Measurements from ENCODE around the gene HOXA5.

The HOXA5 gene

DNA sequence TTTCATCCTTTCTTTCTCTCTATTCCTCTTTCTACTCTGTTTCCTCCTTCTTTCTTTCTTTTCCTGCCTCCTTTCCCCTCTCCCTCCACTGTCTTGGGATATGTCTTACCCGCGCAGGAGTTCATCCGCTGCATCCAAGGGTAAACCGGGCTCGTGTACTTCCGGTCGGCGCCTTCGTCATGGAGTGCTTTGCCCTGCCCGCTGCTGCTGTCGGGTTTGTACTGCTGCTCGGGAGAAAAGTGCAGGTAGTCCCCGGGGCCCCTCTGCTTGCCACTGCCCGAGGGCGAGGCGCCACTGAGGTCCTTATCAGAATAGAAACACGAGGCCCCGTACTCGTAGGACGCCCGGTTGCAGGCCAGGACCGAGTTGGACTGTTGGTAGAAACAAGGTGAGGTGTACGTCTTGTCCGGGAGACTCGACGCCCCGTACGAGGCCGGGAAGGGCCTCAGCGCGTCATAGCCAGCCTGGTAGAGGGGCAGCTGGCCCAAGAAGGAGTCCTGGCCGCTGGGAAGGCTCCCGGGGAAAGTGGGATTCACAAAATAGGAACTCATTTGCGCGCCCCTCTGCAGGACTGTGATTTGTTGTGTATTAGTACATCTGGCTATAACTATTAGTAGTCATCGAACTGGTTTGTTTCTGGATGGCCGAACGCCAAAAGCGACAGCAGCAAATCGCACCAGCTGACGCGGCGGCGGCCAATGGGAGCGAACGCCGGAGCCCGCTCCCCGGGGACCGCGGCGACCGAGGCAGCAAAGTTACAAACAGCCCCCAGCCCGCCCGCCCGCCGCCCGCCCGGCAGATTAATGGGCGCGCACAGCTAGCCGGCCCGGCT is 3.9 kb upstream of the HOXA5 start, which contains the start of gene HOXA6:
Gene HOXA6 (minus strand): TSS at position 576 of the 832 bp plus-strand sequence. CDS start 25 bp downstream, at position 551.
- peak in 1 of 2 experiments; percentile 13 for DNase-seq

DNA sequence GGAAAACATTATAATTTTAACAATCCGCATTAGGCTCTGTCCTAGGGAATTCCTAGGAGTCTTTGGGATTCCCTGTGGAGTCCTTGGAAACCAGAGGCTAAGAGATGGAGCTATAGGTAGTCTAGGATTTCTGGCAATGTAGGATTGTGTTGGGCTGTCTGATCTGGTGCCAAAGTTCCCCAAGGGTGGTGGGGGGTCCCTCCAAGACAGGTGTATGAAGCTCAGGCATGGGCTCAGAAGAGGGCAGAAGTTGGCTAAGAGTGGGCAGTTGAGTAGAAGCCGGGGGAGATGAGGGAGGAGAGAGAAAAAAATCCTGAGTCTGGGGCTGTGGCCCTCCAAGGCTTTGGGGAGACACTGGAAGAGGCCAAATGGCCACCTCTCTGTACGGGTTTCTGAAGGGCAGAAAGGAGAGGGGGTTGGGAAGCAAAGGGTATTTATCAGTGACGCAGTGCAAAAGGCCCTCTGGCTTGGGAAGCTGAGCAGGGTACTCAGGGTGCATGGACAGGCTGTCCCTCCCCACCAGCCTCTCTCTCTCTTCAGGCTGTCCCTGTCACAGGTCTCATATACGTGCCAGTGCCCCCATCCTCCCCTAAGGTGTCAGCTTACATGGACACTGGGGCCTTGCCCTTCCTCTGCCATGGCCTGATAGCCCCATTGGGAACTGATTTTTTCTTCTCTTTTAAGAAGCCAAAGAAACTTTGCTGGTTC is 3.2 kb upstream of the HOXA5 start:
- DNase-seq: no peak

DNA sequence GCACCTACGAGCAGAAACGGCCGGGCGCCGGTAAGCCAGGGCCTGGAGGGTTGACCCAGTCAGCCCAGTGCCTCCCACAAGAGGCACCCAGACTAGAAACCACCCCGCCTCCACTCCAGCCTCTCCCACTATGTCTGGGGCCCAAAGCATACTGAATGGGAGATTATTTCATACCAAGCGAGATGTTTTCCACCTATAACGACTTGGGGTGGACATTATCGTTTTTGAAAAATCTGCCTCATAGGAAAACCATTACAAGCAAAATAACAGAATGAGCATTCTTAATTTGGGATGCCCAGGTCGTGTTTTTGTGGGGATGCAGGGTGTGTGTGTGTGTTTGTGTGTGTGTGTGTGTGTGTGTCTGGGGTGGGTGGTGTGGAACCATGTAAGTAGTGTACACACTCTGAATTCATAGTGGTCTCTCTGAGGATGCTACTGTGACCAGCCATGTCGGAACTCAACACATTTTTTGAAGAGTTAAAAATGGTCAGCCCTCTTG is 2.5 kb upstream of the HOXA5 start:
- no peak for DNase-seq

DNA sequence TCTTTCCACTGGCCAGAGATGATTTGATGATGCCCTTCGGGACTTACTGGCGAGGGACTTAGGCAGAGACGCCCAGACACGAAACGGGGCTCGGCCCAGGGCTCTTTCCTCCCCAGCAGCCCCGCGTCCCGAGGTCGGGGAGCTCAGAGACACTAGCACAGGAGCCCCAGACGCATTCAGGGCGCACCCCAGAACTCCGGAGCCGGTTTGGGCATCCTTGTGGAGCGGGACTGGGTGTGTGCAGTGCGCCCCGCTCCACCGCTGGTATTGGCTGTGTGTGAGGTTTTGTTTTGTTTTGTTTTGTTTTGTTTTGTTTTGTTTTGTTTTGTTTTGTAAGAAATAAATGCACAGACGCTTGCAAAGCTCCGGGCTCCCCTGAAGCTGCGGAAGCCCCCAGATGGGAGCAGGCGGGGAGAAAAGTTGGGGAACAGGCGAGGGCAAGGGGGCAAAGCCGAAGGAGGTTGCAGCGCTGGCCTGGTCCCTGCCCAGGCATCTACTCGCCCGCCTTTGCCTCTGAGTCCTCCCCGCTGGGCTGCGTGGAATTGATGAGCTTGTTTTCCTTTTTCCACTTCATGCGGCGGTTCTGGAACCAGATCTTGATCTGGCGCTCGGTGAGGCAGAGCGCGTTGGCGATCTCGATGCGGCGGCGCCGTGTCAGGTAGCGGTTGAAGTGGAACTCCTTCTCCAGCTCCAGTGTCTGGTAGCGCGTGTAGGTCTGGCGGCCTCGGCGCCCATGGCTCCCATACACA is 1.9 kb upstream of the HOXA5 start:
- DNase-seq: no peak

DNA sequence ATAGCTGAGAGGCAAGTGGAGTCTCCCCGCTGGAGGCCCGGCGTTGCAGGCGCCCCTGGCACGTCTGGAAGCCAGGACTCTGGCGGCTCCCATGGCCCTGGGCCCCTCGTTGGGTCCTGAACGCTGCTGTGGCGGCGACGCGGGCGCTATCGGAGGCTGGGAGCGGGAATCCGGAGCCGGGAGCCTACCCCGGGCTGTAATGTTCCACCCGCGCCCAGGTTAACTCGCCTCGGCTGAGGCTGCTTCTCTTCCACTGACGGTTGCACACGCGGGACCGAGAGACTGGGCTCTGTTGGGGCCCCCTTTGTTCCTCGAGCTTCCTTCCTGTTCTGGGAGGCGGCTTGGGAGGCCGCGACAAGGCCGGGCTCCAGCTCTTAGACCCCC is 1.3 kb upstream of the HOXA5 start:
- DNase-seq: no peak

DNA sequence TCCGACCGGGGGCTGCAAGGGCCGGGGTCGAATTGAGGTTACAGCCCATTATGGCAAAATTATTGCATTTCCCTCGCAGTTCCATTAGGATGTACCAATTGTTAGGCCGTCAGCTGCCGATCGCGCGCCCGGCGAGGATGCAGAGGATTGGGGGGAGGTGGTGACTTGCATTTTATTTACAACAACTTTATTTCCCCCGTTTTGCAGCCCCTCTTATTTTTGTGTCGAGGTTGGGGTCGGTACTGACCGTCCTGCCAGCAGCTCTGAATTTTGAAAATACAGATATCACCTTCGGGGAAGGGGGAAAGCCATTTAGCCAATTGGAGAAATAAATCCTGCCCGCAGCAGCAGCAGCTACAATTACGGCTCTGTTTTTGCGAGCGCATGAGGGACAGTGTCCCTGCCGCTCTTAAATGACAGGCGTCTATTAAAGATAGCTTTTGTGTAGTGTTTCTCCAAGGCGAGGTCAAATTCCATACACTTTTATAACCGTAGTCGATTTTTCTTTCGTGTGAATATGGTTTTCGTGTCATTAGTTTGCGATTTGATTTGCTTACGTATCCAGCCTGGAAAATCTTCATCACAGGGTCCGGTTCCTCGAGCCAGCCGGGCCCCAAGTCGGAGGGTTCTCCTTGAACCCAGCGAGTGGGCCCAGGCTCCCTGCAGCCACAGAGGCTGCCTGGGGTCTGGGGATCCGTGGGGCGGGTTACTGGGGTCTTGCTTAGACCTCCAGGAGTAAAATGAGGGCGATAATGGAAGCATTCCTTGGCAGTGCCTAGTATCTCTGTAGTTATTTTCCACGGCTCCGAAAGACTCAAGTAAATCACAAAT is 684 bp upstream of the HOXA5 start:
- no peak for DNase-seq

DNA sequence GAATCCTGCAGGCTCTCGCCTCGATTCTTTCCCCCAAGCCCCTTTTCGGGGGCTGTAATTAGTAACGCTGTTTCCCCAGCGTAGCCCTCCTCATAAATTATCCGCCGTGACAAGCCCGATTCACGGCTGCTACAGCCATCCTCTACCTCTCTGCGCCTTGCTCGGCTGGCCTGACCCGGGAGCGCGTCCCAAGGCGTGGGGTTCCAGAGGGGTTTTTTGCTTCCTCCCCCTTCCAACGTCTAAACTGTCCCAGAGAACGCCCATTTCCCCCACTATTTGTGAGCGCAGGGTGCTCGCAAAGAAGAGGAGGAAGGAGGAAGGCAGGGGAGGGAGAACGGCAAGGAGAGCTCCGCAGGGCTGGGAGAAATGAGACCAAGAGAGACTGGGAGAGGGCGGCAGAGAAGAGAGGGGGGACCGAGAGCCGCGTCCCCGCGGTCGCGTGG is 880 bp downstream of the HOXA5 start:
- no peak for DNase-seq

DNA sequence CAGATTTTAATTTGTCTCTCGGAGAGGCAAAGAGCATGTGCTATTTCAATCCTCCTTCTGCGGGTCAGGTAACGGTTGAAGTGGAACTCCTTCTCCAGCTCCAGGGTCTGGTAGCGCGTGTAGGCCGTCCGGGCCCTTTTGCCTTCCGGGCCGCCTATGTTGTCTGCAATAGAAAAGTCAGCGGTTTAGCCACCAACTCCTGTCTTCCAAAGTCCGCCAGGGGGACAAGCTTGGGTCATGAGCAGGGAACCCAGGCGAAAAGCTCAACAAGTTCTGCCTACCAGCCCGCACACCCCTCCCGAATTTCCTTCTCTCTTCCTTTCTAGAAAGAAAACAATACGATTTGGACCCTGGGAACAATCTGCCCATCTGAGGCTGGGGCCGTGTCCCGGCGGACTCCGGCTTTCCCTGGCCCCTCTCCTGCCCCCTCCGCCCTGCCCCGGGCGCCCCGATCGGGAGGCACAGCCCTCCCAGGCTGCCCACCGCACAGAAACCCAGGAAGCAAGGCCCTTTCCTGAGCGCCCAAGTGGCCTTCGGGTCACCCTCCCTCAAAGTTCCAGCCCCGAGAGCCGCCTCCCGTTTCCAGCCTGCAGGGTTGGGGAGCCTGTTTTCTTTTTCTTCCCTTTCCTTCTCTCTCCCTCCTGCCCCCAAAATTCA is 1.4 kb downstream of the HOXA5 start:
- no peak for DNase-seq

DNA sequence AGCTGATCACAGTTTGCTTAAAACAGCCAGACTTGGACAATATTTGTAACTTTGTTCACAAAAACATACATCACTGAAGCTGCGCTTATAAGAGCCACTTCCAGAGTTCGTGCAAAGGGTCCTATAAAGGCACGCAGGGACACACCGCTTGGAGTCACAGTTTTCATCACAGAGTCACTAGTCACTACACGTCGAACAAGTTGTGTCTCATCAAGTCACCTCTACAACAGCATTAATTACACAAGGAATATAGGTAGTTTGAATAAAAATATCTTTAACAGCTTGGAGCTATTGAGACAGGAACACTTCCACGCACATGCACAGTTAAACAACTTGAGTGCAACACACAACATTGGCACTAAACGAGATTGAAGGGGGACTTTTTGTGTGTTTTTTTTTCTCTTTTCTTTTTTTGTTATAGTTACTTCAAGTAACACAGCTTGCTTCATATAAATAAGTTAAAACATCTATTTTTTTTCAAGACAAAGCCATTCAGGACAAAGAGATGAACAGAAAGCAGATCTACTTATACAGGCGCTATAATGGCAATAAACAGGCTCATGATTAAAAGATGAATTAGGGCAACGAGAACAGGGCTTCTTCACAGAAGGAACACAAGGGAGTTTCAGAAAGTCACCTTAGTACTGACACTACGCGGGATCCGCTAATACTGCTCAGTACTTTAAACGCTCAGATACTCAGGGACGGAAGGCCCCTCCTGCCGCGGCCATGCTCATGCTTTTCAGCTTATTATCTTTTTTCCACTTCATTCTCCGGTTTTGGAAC is 2.2 kb downstream of the HOXA5 start:
- DNase-seq: no peak

DNA sequence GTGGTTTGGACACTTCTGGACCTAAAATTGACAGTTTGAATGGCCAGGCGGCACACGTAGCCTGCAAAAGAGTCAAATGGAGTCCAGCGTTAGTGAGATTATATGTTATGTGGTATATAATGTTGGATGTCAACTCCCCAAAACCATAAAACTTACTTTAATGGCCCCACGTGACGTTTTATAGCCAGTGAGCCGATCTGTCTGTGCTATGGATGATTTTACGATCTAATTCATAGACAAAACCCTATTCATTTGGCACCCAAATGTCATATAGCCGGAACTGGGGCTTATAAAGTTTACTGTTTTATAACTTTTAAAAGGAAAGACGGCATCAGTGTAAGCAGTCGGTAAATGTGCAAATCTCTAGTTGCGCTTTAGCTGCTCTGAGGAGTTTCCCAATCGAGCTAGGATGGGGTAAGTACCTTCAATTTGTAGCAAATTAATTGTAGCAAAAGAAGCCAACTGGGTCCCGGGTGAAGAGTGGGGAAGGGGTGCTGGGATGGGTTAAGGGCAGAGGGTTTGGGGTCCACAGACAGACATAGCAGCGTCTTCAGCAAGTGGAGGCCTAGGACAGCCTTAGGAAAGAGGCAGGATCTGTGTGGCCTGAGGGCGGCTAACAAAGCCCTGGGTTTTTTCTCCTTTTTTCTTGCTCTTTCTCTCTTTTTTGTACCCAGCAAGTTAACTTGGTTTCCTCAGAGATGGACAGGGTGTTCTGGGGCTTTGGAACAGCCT is 3.2 kb downstream of the HOXA5 start:
- no peak for DNase-seq

DNA sequence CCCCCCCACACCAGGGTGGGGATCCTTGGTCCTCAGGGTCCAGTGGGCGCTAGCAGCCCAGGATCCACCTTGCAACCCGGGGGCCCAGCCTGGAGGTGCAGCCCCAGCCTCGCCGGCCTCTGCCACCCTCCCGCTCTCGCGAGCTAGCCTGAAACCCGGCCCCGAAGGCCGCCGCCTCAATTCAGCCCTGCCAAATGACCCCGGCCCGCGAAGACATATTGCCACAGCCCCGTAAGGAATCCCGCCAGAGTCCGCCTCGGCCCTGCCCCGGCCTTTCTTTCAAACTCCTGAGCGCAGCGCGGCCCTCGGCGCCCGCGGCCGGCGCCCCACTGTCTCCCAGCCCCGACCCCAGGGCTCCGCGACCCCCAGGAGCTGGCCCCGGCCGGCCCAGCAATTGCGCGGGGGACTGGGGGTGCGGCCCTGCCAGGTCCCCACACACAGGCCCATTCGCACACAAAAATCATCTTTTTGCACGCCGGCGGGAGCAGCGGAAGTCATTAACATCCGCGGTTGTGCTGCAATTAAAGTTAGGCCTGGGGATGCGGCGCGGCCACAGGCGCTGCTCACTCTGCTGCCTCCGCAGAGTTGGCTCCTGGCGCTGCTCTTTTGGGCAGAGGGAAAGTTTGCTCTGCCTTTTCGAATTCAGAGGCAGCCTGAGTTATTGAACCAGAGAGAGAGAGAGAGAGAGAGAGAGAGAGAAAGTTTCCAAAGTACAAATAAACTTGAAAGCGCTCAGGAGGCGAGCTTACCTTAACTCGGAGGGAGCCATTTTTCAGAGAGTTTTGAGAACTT is 4.0 kb downstream of the HOXA5 start:
- DNase-seq: no peak

DNA sequence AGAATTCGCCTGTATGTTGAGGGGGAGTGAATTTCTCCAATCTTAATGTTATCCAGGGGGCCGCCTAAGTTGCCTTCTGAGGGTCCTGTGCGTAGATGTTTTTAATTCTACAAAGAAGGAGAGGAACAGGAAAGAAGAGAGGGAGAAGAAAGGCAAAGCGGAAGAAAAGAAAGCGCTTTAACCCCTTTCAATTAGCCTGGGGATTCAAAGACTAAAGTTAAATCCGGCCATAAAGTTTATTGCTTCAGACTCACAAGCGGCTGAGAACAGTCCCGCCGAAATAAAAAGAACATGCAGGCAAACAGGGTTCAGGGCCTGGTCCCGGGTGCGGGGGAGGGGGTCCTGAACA is 4.5 kb downstream of the HOXA5 start:
- DNase-seq: no peak

DNA sequence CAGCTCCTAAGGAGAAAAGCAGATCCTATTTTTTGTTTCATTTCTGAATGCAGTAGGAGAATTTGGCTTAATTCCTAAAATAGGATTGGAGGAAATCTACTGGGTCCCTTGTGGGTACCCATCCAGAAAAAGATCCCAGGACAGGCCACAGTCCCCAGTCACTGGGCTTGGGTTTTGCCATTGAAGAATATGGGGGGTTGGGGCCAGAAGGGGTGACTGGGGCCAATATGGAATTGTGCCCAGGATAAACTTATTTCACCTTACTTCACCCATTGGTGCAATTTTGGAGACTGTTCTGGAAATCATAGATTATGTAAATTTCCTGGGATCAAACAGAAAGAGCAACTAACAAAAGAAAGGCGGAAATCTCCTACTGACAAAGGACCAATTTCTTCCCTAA is 5.0 kb downstream of the HOXA5 start:
- DNase-seq: no peak

DNA sequence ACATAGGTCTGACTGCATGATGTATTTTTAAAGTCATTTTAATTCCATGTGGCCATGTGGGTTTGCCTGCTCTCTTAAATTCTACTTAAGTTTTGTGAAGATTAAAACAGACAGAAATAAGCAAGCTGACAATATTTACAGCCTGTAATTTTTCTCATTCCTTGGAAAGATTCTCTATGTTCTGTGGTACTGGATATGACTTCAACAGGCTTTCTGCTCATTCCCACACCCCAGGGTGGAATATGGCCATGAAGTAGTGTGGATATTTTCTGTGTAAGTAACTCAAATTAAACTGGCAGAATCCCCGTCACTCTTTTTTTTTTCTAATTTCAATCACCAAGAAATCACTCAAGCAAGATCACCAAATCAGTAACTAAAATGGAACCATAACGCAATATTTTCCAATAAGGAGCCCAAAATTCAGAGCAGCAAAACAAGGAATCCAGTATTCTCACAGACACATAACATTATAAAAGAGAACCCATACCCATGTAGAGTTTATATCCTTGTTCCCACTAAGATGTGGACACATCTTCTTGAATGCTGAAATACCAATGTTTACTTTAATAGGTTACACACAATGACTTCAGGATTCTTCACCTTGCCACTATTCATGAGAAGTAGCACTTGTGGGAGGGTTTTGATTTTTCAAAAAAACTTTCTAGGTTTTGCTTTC is 5.7 kb downstream of the HOXA5 start:
- no peak for DNase-seq

DNA sequence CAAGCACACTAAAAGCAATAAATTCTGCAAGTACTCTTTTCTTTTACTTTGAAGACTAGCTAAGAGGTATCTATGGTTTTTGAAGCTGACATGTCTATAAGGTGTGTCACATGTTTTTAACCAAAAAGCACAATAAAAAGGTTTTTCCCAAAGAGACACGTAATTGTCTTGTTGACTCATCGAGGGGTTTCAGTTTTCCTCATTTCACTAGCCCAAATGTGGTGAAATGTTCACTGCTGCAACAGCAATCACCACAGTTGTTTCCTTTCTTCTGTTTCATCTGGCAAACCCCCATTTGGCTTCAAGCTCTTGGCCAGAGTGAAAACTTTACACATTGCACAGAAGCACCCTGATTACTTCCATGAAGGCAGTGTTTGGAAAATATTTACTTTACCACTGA is 9.1 kb downstream of the HOXA5 start:
- DNase-seq: no peak

DNA sequence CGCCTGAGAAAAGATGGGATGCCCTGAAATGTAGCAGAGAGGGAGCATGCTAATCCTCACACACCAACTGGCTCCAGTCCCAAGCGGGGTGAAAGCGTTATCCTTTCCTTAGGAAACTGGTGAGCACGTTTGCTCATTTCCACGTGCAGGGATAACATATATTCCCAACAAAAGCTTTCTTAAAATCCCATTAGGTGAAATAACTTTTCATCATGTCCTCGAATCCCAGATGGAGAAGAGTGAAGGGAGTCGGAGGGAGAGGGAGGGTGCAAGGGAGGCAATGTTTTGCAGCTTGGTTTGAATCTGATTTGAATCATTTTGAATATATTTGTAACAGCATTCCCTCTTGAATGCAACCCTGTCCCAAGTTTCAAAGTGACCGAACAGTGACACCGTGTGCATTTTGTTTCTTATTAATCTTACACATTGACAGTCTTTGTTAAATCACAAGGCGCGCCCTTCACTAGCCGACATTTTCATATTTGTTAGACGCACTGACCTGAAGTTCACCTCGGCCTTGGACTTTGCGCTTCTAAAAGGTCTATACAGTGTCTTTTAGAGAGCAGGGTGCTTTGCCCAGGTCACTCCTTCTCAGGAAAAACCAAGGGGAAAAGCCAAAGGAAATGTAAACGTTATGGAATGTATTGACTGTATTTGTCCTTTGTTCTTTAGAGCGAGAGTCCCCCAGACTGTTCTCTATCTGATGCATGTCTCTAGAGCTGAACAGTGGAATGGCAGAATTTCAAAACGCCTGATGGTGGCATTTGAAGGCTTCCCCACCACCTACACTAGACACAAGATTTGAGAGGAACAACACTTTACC is 9.9 kb downstream of the HOXA5 start:
- no peak for DNase-seq

DNA sequence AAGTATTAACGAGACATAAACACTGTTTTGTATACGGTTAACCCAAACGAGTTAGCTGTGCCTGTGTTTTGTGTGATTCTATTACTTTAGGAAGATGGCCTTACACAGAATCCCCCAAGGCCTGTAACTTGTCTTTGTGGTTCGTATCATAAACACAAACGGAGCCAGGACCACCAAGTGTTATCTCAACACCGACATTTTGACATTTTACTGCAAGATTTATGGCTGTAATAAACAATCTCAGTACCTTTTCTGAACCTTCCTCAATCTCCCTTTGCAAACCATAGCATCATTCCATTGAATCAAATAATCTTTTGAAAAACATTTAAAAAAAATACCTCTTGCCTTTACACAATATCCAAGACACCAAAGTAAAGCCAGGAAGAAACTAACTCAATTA is 10.5 kb downstream of the HOXA5 start:
- no peak for DNase-seq

DNA sequence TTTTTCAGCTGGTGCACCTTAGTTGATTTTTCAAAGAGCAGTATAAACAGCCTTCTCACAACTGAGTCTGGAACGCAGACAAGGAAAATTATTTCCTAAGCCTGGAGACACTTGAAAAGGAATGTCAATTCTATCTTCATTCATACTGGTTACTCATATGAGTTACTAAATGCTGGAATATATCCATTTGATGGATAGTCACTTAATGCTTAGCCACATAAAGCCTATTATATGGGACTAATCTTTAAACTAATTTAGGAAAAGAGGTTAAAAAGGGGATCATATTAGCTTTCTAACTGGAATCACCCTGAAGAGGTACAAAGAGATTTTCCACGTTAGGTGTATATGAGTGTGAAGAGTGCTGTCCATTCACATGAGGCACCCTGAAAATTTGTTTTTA is 11.3 kb downstream of the HOXA5 start:
- DNase-seq: no peak
